ENCODE measurements around the gene UCN2.

GRCh38 chr3:48558493-48559134 is 5.0 kb downstream of the UCN2 start:
- TF ChIP-seq EP300 (IDR thresholded peaks at IDR 0.05; ENCODE audit: borderline replicate concordance) (no peak), USF1 (IDR thresholded peaks at IDR 0.05) (no peak), ZBTB7A (IDR thresholded peaks at IDR 0.05; ENCODE audit: low read depth) (no peak), TEAD4 (IDR thresholded peaks at IDR 0.05) (no peak), REST (IDR thresholded peaks at IDR 0.05; ENCODE audit: low read depth) (no peak), NFIC (IDR thresholded peaks at IDR 0.05) (no peak), FOXM1 (IDR thresholded peaks at IDR 0.05; ENCODE audit: borderline replicate concordance, low read depth) (no peak), TAF1 (IDR thresholded peaks at IDR 0.05; ENCODE audit: low read depth) (no peak), MAX (IDR thresholded peaks at IDR 0.05) (no peak)

Data from Ishikawa (cell line).